ENCODE results near the gene ELF4.

DNA sequence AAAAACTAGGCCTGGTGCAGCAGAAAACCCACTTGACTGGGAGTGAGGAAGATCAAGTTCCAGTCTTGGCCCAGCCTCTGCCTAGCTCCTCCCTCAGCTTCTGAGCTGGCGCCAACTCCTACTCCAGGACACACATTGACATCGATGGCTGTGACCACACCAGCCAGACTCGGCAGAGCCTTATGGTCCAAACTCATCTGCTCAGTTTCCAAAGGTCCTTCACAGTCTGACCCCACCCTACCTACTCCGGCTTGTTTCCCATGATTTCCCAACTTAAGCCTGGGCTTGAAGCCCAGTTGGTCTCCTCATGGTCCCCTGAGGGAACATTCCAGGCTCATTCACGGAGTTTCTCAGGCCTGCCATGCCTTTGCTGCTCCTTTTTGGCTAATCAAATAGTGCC is 10.1 kb downstream of the ELF4 start:
- TF ChIP-seq ESRRA (CRISPR knock-in tag; IDR thresholded peaks at IDR 0.05; ENCODE audit: borderline replicate concordance) (no peak), SP1 (CRISPR knock-in tag; conservative IDR thresholded peaks at IDR 0.05) (no peak), FOXK1 (CRISPR knock-in tag; IDR thresholded peaks at IDR 0.05) (no peak), CTCF (IDR thresholded peaks at IDR 0.05) (no peak), TCF7 (CRISPR knock-in tag; IDR thresholded peaks at IDR 0.05; ENCODE audit: low read depth) (no peak), ZNF232 (CRISPR knock-in tag; IDR thresholded peaks at IDR 0.05) (no peak), GABPB1 (CRISPR knock-in tag; IDR thresholded peaks at IDR 0.05) (no peak), JUN (CRISPR knock-in tag; IDR thresholded peaks at IDR 0.05) (no peak), ZNF317 (CRISPR knock-in tag; IDR thresholded peaks at IDR 0.05; ENCODE audit: borderline replicate concordance, low read depth) (no peak)
- TF ChIP-seq, protein P1, sequence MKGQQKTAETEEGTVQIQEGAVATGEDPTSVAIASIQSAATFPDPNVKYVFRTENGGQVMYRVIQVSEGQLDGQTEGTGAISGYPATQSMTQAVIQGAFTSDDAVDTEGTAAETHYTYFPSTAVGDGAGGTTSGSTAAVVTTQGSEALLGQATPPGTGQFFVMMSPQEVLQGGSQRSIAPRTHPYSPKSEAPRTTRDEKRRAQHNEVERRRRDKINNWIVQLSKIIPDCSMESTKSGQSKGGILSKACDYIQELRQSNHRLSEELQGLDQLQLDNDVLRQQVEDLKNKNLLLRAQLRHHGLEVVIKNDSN (CRISPR knock-in tag; IDR thresholded peaks at IDR 0.05): no peak
- TF ChIP-seq, protein P2, sequence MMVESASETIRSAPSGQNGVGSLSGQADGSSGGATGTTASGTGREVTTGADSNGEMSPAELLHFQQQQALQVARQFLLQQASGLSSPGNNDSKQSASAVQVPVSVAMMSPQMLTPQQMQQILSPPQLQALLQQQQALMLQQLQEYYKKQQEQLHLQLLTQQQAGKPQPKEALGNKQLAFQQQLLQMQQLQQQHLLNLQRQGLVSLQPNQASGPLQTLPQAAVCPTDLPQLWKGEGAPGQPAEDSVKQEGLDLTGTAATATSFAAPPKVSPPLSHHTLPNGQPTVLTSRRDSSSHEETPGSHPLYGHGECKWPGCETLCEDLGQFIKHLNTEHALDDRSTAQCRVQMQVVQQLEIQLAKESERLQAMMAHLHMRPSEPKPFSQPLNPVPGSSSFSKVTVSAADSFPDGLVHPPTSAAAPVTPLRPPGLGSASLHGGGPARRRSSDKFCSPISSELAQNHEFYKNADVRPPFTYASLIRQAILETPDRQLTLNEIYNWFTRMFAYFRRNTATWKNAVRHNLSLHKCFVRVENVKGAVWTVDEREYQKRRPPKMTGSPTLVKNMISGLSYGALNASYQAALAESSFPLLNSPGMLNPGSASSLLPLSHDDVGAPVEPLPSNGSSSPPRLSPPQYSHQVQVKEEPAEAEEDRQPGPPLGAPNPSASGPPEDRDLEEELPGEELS (CRISPR knock-in tag; IDR thresholded peaks at IDR 0.05): no peak

Data from WTC11 (cell line).